ENCODE results near the gene ZNF462.

GRCh38 chr9:106974341-106974740 is 111.4 kb downstream of the ZNF462 start:
- no peak for TF ChIP-seq POLR2A (IDR thresholded peaks at IDR 0.05)
- no peak for TF ChIP-seq CTCF (IDR thresholded peaks at IDR 0.05)
